Naive thymus-derived CD4-positive, alpha-beta T cell (primary cell): ENCODE results near the gene NF2. TPM values are rescaled to one million over a fixed set of nuclear protein-coding genes. Genes with fewer than 3 reads are reported as not detected.

Experiments
- ATAC-seq: fragments of 150-1000 bp; cut with Tn5 transposase; 2 replicates; pipeline ENCODE4 v1.10.0; 2021; ENCODE audit warnings: mild to moderate bottlenecking, moderate library complexity
- CTCF ChIA-PET: fragments of 350-600 bp; sonication (Branson Sonifier 250); formaldehyde crosslinking; loops from one replicate; lab custom pipeline; 2021; ENCODE audit warnings: antibody characterized with exemption; lab: Charles Lee
- POLR2A ChIA-PET: fragments of 350-600 bp; sonication (Branson Sonifier 250); formaldehyde crosslinking; loops from one replicate; lab custom pipeline; 2021; ENCODE audit warnings: antibody characterized with exemption, inconsistent platforms; lab: Charles Lee
- DNase-seq, 9 donors: peaks; one replicate each; pipeline versions ENCODE4 v3.0.0 to v3.0.0-alpha.2; 2020 to 2022; ENCODE audit warnings: mixed read lengths in 1 of 9
- H3K27ac ChIP-seq: one replicate; pipeline ENCODE4 v1.7.0; 2013; ENCODE audit warnings: mild to moderate bottlenecking, low read depth, low read length, moderate library complexity
- H3K27me3 ChIP-seq, 2 donors: one replicate each; pipeline ENCODE4 v1.7.0; 2013; ENCODE audit warnings: low read length in 2 of 2, mild to moderate bottlenecking in 2 of 2, moderate library complexity in 2 of 2; ENCODE audit not compliant: control insufficient read depth in 2 of 2, insufficient read depth in 2 of 2
- H3K36me3 ChIP-seq, 3 experiments: 1 replicate in 2 of 3; 2 replicates in 1 of 3; pipeline ENCODE4 v1.7.0; 2013; ENCODE audit warnings: low read length in 3 of 3, mild to moderate bottlenecking in 3 of 3, moderate library complexity in 1 of 3; ENCODE audit not compliant: insufficient read depth in 3 of 3, control insufficient read depth in 2 of 3
- H3K4me1 ChIP-seq, 2 donors: one replicate each; pipeline ENCODE4 v1.7.0; 2013; ENCODE audit warnings: low read length in 2 of 2, mild to moderate bottlenecking in 2 of 2, moderate library complexity in 1 of 2; ENCODE audit not compliant: control insufficient read depth in 2 of 2, insufficient read depth in 2 of 2
- H3K4me3 ChIP-seq: 2 replicates; pipeline ENCODE4 v1.7.0; 2013; ENCODE audit warnings: mild to moderate bottlenecking, low read length
- H3K9me3 ChIP-seq, 3 experiments: 1 replicate in 2 of 3; 2 replicates in 1 of 3; pipeline ENCODE4 v1.7.0; 2013; ENCODE audit warnings: low read length in 3 of 3; ENCODE audit not compliant: control insufficient read depth in 2 of 3
- H3K27ac Mint-ChIP-seq, 9 donors: one replicate each; pipeline ENCODE4 v1.8.0; 2020 to 2022; ENCODE audit warnings: mixed read lengths in 9 of 9, mild to moderate bottlenecking in 8 of 9, moderate library complexity in 5 of 9, inconsistent platforms in 2 of 9
- H3K27me3 Mint-ChIP-seq, 5 donors: one replicate each; pipeline ENCODE4 v1.8.0; 2021 to 2022; ENCODE audit warnings: mixed read lengths in 5 of 5, mild to moderate bottlenecking in 1 of 5
- H3K36me3 Mint-ChIP-seq, 5 donors: one replicate each; pipeline ENCODE4 v1.8.0; 2020 to 2022; ENCODE audit warnings: mixed read lengths in 5 of 5, mild to moderate bottlenecking in 3 of 5, inconsistent platforms in 1 of 5
- H3K4me1 Mint-ChIP-seq, 7 donors: one replicate each; pipeline ENCODE4 v1.8.0; 2020 to 2022; ENCODE audit warnings: mixed read lengths in 7 of 7, mild to moderate bottlenecking in 3 of 7, inconsistent platforms in 1 of 7
- H3K4me3 Mint-ChIP-seq, 10 donors: one replicate each; pipeline ENCODE4 v1.8.0; 2020 to 2022; ENCODE audit warnings: mild to moderate bottlenecking in 10 of 10, mixed read lengths in 10 of 10, moderate library complexity in 6 of 10, inconsistent platforms in 2 of 10
- H3K9me3 Mint-ChIP-seq, 11 donors: one replicate each; pipeline ENCODE4 v1.8.0; 2020 to 2022; ENCODE audit warnings: mixed read lengths in 11 of 11, mild to moderate bottlenecking in 4 of 11, inconsistent platforms in 1 of 11, moderate library complexity in 1 of 11
- intact Hi-C, 2 donors: fragments of 100-400 bp; cut with micrococcal nuclease; formaldehyde crosslinking; loops; one replicate each; pipeline ENCODE4 v1.15.1; 2023
- polyA plus RNA-seq, 2 donors: library from polyadenylated mRNA; unstranded; fragments of 300-500 nt; fragmentation: Illumina TruSeq; gene quantifications; one replicate each; pipeline ENCODE4 v1.2.3, GENCODE V29; 2021
- total RNA-seq, 6 experiments: library from RNA in 5 of 6; stranded (reverse) in 5 of 6; gene quantifications; 1 replicate in 5 of 6; 2 replicates in 1 of 6; pipeline ENCODE4 v1.2.3 and lab custom pipeline; 2021 to 2026

NF2 gene
- total and polyA plus RNA-seq, 7 experiments from 2014 or later, result 15.6 to 56.3 (median 27.6) TPM

- intact Hi-C loops, result no loop called here
- no peaks in the 10 kb centered on the region for H3K4me1 ChIP-seq
- H3K27me3 ChIP-seq, result no peaks in the 10 kb centered on the region
- Mint-ChIP-seq H3K27ac (no peak overlapping the region), H3K36me3 (peaks cover 18 to 63% (median 33%) of the 10 kb centered on the region in 5 donors), H3K4me1 (no peaks in the 10 kb centered on the region), H3K9me3 (no peaks in the 10 kb centered on the region), H3K27me3 (no peaks in the 10 kb centered on the region), H3K4me3 (no peak overlapping the region)
- no peak for DNase-seq
- POLR2A ChIA-PET, result no interaction called here
- no peak overlapping the region for H3K4me3 ChIP-seq
- peaks cover 0 to 93% (median 6%) of the 10 kb centered on the region in 3 experiments for H3K36me3 ChIP-seq
- CTCF ChIA-PET, result interaction anchor here (0.6 to 1.1 kb wide), 2 partner anchors 10 to 15 kb away, joined by 3 read pairs; no protein-coding TSS in a partner anchor
- H3K9me3 ChIP-seq, result no peaks in the 10 kb centered on the region
- H3K27ac ChIP-seq, result no peak overlapping the region
- no peak for ATAC-seq
Observed at GRCh38 chr22:29679316-29679715, 75.9 kb downstream of the NF2 start.

DNA sequence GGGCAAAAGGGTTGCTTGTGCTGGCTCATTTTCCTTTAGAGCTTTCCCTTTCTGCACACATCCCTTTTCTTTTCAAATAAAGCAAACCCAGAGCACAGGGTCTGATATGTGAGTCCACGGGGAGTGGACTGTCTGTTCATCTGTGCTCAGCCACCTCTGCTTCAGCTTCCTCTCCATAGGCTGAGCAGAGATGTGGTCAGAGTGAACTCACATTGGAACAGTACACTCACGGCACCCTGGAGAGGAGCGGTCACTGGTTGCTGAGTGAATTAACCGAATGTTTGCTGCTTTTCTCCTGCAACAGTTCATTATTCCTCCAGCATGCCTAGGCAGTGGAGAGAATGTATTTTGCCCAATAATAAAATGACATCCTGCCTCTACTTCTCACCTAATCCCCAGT lies 80.1 kb downstream of the NF2 start:
- H3K9me3 ChIP-seq, result no peaks in the 10 kb centered on the region
- no peaks in the 10 kb centered on the region for H3K27me3 ChIP-seq
- CTCF ChIA-PET, result no interaction called here
- POLR2A ChIA-PET, result no interaction called here
- no peaks in the 10 kb centered on the region for H3K4me1 ChIP-seq
- ATAC-seq, result no peak
- H3K4me1 Mint-ChIP-seq, result peaks cover 0 to 9% (median 0%) of the 10 kb centered on the region in 7 donors
- H3K36me3 Mint-ChIP-seq, result peaks cover 9 to 49% (median 18%) of the 10 kb centered on the region in 5 donors
- no peak for DNase-seq
- no peaks in the 10 kb centered on the region for H3K9me3 Mint-ChIP-seq
- intact Hi-C loops, result no loop called here
- H3K27ac Mint-ChIP-seq, result no peak overlapping the region
- no peaks in the 10 kb centered on the region for H3K27me3 Mint-ChIP-seq
- no peak overlapping the region for H3K4me3 Mint-ChIP-seq
- no peak overlapping the region for H3K27ac ChIP-seq
- peaks cover 0 to 86% (median 0%) of the 10 kb centered on the region in 3 experiments for H3K36me3 ChIP-seq
- no peak overlapping the region for H3K4me3 ChIP-seq

- no peak overlapping the region for H3K27ac Mint-ChIP-seq
- no peak for DNase-seq
- intact Hi-C loops, result no loop called here
- ATAC-seq, result no peak
- no peaks in the 10 kb centered on the region for H3K9me3 Mint-ChIP-seq
- ChIA-PET POLR2A (interaction anchor here (0.6 kb wide), 1 partner anchor 17 kb away, joined by 3 read pairs; no protein-coding TSS in a partner anchor), CTCF (no interaction called here)
- H3K27me3 Mint-ChIP-seq, result no peaks in the 10 kb centered on the region
- no peaks in the 10 kb centered on the region for H3K4me1 ChIP-seq
- no peak overlapping the region for H3K4me3 Mint-ChIP-seq
- no peak overlapping the region for H3K27ac ChIP-seq
- no peaks in the 10 kb centered on the region for H3K27me3 ChIP-seq
- H3K36me3 Mint-ChIP-seq, result peaks cover 7 to 52% (median 18%) of the 10 kb centered on the region in 5 donors
- no peak overlapping the region for H3K4me3 ChIP-seq
- peaks cover 0 to 80% (median 0%) of the 10 kb centered on the region in 3 experiments for H3K36me3 ChIP-seq
- H3K4me1 Mint-ChIP-seq, result peaks cover 0 to 9% (median 0%) of the 10 kb centered on the region in 7 donors
- no peaks in the 10 kb centered on the region for H3K9me3 ChIP-seq
Observed at GRCh38 chr22:29684244-29684643, 80.8 kb downstream of the NF2 start.

DNA sequence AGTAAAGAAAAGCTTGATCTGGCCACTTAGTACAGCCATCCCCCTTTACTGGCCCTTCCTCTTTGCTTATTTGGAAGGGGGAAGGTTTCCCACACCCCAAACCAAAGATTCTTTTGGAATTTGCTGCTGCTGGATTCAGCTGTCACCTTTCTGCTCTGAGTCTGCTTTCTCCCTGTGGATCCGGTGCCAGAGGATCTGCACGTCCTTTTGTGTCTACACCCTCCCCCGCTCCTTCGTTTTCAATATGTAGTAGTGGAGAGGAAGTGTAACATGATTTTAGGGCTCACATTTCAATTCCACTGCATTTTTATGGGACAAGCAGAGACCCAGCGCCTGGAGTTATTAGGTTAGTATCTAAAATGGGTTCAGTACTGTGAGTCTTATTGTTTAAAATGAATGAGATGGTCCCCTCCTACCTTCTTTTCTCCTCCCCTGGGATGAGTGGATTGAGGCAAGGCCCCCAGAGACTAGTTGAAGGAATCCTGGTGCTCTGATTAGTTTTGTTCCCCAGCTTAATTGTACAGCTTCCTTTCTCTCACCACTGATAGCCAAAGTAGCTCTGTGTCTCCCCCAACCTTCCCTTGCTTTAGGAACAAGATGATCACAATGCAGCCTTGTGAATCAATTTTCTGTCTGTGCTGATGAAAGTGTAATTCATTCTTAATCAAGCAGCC lies 85.9 kb downstream of the NF2 start:
- H3K27me3 Mint-ChIP-seq, result no peaks in the 10 kb centered on the region
- H3K27me3 ChIP-seq, result no peaks in the 10 kb centered on the region
- ChIA-PET POLR2A (no interaction called here), CTCF (interaction anchor here (1.0 to 1.1 kb wide), 2 partner anchors 10 to 316 kb away, joined by 3 read pairs; no protein-coding TSS in a partner anchor)
- peaks cover 0 to 32% (median 3%) of the 10 kb centered on the region in 5 donors for H3K36me3 Mint-ChIP-seq
- no peak for DNase-seq
- peak overlapping the region in 7 of 9 donors; percentile 1 to 67 (median 31) for H3K27ac Mint-ChIP-seq
- no peak overlapping the region for H3K4me3 ChIP-seq
- ATAC-seq, result no peak
- no peaks in the 10 kb centered on the region for H3K9me3 ChIP-seq
- H3K4me1 Mint-ChIP-seq, result peaks cover 0 to 38% (median 7%) of the 10 kb centered on the region in 7 donors
- H3K4me1 ChIP-seq, result peaks cover 0 to 5% of the 10 kb centered on the region in 2 donors
- no peak overlapping the region for H3K27ac ChIP-seq
- no peak overlapping the region for H3K4me3 Mint-ChIP-seq
- peaks cover 0 to 69% (median 3%) of the 10 kb centered on the region in 3 experiments for H3K36me3 ChIP-seq
- H3K9me3 Mint-ChIP-seq, result no peaks in the 10 kb centered on the region
- intact Hi-C loops, result loop anchor here (1.0 kb wide), 1 partner anchor 316 kb away; no protein-coding TSS in a partner anchor

DNA sequence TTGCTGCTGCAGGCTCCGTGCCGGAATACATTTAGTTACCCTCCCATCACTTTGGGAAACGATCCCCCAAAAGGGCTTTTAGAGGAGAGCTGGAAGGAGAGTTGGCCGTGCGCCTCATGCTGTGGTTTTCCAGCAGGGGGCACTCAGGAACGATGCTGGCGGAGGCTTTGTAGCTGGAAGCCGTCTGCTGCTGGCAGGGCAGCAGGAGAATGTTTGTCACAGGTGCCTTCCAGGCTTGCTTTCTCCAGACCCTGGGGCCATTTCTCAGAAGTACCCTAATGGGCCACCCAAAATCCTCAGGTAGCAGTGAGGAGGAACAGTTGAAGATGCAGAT lies 86.4 kb downstream of the NF2 start:
- peaks cover 0 to 69% (median 3%) of the 10 kb centered on the region in 3 experiments for H3K36me3 ChIP-seq
- H3K27me3 ChIP-seq, result no peaks in the 10 kb centered on the region
- H3K4me3 ChIP-seq, result no peak overlapping the region
- H3K4me1 Mint-ChIP-seq, result peaks cover 0 to 38% (median 7%) of the 10 kb centered on the region in 7 donors
- DNase-seq, result peak in 6 of 9 donors; percentile 25 to 33 (median 28)
- H3K9me3 Mint-ChIP-seq, result no peaks in the 10 kb centered on the region
- ChIA-PET POLR2A (no interaction called here), CTCF (interaction anchor here (0.6 to 2.1 kb wide), 4 partner anchors 11 to 316 kb away, joined by 3 to 4 read pairs (median 3); no protein-coding TSS in a partner anchor)
- peak overlapping the region in 6 of 9 donors; percentile 1 to 54 (median 6) for H3K27ac Mint-ChIP-seq
- intact Hi-C loops, result loop anchor here (1.0 to 5.0 kb wide), 2 partner anchors 315 to 397 kb away; no protein-coding TSS in a partner anchor
- no peaks in the 10 kb centered on the region for H3K9me3 ChIP-seq
- H3K36me3 Mint-ChIP-seq, result peaks cover 0 to 32% (median 3%) of the 10 kb centered on the region in 5 donors
- H3K27me3 Mint-ChIP-seq, result no peaks in the 10 kb centered on the region
- peaks cover 0 to 5% of the 10 kb centered on the region in 2 donors for H3K4me1 ChIP-seq
- no peak overlapping the region for H3K27ac ChIP-seq
- no peak overlapping the region for H3K4me3 Mint-ChIP-seq
- peak; percentile 48 for ATAC-seq

- peaks cover 0 to 5% of the 10 kb centered on the region in 2 donors for H3K4me1 ChIP-seq
- no peak overlapping the region for H3K4me3 ChIP-seq
- H3K27me3 ChIP-seq, result no peaks in the 10 kb centered on the region
- Mint-ChIP-seq H3K4me3 (no peak overlapping the region), H3K36me3 (peaks cover 0 to 34% (median 3%) of the 10 kb centered on the region in 5 donors), H3K9me3 (no peaks in the 10 kb centered on the region), H3K4me1 (peaks cover 0 to 38% (median 7%) of the 10 kb centered on the region in 7 donors), H3K27me3 (no peaks in the 10 kb centered on the region), H3K27ac (peak overlapping the region in 3 of 9 donors; percentile 47 to 60 (median 54))
- H3K27ac ChIP-seq, result no peak overlapping the region
- peaks cover 0 to 68% (median 3%) of the 10 kb centered on the region in 3 experiments for H3K36me3 ChIP-seq
- no peak for DNase-seq
- CTCF ChIA-PET, result interaction anchor here (0.6 to 2.1 kb wide), 3 partner anchors 11 to 315 kb away, joined by 3 to 4 read pairs (median 3); no protein-coding TSS in a partner anchor
- no peak for ATAC-seq
- POLR2A ChIA-PET, result no interaction called here
- intact Hi-C loops, result loop anchor here in 1 of 2 donors (5.0 kb wide), 1 partner anchor 397 kb away; no protein-coding TSS in a partner anchor
- no peaks in the 10 kb centered on the region for H3K9me3 ChIP-seq
Observed at GRCh38 chr22:29690476-29690875, 87.0 kb downstream of the NF2 start.
